NCI-H226 (cell line): Measurements from ENCODE around the gene TTF1.
"Not testable (repeated sequence)": the region's sequence is repeated elsewhere in the genome, so short reads cannot be mapped to it uniquely, and the experiment has no call there.

Experiments used
- DNase-seq: peaks from one replicate; pipeline ENCODE4 v3.0.0-alpha.2; 2015

TTF1 gene

DNA sequence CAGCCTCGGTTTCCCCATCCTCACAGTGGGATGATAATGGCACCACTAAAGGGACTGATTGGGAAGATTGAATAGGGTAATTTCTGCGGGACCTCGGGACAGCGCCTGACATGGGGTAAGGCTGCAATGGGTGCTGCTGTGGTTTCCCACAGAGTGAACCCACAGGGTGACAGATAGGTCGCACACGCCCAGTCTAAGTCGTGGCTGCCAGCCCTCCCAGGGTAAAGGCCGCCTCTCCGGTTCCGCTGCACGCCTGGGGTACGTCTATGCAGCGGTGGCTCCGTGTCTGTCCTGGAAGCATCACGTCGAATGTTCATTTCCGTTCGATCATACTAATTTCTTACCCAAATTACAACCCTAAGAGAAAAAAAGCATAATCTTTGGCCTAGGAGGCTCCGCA, 4.0 kb upstream of the TTF1 start:
- DNase-seq, result no peak

DNA sequence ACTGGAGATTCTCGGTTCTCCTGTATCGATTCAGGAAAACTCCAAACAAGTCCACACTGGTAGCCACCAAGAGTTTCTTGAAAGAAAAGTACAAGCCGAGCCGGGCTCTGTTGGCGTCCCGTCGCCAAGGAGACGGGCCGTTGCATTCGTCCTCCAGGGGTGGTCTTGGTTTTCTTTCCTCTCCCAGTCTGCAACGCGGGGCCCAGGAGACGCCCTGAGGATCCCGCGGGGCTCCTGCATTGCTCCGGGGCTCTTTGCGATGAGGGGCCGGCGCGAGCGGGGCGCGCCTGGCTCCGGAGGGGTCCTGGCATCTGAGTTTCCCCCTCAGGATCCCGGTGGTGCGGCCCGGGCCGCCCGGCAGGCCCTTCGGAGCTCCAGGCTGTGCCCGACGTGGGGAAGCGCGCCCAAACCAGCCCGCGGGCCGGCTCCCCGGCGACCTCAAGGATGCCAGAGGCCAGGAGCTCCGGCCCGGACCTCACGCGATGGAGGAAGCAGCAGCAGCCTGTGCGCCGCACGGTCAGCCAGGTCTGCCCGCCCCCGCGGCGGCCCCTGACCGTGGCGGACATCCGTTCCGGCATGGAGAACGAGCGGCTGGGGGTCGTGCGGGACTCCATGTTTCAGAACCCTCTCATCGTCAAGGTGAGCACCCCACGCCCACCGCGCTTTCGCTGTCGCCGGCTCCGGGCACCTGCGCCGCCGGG, 3.3 kb upstream of the TTF1 start, which contains the start of gene CFAP77:
TSS of gene CFAP77 (plus strand) at position 384 of the 701 bp plus-strand sequence. CDS start at position 445, 61 bp downstream.
- DNase-seq, result no peak

DNA sequence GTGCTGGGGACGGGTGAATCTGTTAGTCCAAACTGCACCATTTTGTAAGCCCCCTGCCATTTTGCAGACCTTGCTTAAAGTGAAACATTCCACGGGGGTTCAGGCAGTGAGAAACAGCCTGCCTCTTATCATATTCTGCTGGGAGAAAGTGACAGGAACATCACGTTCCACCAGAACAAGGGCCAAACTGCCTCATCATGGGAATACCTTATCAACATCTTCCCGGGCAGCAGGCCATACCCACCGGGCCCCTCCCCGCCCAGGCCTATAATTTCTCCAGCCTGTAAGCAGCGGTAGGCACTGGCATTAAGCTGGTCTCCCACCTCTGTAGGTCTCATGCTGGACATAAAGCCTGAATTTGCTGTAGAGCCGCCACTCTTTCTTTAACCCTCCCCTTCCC, 1.9 kb upstream of the TTF1 start:
- no peak for DNase-seq

DNA sequence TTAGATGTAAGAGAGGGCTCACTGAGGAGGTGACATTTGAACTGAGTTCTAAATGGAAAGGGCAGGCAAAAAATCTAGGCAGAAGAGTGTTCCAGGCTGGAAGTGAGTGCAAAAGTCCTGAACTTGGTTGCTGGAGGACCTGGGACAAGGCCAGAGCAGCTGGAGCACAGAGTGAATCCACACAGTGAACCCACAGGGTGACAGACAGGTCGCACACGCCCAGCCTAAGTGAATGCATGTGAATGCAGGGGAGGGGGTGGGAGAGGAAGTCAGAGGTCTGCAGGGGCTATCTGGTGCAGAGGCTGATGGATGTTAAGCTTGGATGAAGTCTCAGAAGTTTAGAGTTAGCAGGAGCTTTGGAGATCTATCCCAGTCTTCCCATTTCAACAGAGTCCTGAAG, 556 bp upstream of the TTF1 start:
- DNase-seq, result no peak

DNA sequence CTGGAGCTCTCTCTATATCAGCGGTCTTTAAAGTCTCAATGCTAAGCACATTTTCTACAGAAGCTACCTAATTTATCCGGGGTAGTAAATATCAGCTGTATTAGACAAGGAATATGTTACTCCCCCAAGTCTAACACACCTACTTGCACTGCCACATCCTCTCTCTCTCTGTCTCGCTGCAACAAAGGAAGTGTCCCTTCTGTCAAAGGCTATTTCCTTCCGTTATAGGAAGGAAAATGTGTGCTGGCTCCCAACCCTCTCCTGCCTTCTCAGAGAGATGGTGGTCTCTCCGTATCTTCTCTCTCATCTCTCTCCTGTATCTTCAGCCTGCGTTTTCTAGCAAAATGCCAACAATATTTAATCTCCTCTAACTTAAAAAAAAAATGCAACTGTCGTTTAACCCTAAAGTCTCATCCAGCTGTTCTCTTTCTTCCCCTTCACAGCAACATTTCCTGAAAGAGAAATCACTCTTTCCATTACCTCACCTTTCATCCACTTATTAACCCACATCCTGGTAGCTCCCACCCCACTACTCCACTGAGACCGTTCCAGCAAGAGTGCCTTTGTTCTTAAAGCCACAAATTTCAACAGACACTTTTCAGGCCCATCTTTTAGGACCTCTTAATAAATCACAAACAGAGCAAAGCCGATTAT, 2.3 kb downstream of the TTF1 start:
- no peak for DNase-seq

DNA sequence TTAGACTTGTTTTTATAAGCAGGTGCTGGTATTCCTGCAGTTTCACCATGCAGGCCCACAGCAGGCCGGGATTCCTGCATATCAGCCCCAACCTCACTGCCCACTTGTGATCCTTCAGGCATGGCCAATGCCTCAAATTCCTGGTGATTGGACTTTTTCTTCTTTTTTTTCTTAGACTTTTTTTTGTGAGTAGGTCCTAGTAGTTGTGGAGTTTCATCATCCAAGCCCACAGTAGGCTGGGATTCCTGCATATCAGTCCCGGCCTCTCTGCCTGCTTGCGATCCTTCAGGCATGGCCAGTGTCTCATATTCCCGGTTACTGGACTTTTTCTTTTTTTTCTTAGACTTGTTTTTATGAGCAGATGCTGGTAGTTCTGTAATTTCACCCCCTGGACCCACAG, 4.8 kb downstream of the TTF1 start:
- no peak for DNase-seq

DNA sequence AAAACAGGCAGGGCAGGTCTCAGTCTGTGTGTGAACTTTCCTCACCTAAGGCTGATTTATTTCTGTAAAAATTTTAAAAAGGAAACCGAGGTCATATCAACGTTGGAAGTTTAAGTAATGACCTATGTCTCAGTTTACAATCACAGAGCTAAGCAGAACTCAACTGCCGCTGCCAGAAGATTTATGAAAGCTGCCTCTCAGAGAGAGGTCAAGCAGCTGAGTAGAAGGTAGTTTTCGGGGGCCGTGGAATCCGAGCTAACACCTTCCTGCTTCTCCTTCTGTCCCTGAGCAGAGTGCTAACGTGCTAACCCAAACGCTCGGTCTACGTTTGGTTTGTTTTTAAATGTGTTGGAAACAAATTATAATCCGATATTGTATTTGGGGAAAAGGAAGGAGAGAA, 11.1 kb downstream of the TTF1 start:
- DNase-seq, result no peak

DNA sequence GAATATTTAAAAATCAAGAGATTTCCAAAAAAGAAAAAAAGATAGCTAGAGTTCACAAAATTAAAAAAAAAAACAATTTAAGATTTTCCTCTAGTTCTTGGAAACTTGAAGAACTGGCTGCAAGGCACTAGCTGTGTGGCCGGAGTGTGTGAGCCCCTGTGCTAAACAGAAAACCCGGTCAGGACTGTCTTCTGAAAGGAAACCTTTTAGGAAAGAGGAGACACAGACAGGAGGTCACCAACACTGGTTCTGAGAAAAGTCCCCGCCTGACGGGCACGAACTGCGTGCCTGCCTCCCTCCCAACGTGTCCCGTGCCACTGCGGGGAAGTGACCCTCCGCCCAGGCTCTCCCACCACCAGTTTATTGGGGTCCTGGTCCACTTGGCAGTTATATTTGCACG, 15.2 kb downstream of the TTF1 start:
- DNase-seq, result no peak

DNA sequence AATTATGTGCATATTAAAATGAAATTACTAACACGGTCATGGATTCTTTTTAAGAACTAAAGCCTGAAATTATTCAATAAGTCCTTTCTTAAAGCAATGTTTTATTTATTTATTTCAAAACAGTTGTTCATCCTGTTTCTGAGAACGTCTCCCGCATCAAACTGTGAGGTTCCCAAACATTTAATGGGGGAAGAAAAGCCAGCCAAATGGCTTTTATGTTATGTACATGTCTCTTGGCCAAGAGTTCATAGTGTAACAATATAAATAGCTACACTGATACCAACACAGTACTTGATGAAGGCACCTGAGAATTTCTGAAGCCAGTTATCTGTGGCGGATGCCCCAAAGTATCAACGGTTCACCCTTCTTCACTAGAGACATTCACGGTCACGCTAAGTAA, 15.7 kb downstream of the TTF1 start:
- DNase-seq, result no peak

DNA sequence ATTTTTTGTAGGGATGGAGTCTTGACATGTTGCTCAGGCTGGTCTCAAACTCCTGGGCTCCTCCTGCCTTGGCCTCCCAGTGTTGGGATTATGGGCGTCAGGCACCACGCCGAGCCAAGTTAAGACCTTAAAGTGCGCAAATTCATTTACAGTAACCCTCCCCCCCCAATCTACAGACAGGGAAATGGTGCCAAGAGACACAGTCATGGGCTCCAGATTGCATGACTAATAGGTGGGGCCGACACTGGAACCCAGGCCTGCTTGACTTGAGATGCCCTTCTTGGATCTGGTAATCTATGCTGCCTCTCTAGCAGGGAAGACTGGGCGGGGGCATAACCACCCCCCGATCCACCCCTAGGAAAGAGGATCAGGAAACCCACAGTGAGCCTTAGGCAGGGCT, 19.5 kb downstream of the TTF1 start:
- no peak for DNase-seq

DNA sequence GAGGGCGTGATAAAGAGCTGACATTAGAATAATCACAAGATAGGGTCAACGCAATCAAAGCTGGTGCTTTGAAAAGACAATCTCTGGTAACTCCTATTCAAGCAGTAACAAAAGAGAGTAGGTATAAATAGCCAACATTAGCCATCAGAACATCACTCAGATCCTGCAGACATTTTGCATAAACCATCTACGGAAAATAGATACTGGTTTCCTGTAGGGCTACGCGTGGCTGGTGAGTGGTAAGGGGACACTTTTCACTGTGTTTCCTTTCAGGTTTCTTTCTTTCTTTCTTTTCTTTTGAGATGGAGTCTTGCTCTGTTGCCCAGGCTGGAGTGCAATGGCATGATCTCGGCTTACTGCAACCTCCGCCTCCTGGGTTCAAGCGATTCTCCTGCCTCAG, 22.3 kb downstream of the TTF1 start:
- no peak for DNase-seq

DNA sequence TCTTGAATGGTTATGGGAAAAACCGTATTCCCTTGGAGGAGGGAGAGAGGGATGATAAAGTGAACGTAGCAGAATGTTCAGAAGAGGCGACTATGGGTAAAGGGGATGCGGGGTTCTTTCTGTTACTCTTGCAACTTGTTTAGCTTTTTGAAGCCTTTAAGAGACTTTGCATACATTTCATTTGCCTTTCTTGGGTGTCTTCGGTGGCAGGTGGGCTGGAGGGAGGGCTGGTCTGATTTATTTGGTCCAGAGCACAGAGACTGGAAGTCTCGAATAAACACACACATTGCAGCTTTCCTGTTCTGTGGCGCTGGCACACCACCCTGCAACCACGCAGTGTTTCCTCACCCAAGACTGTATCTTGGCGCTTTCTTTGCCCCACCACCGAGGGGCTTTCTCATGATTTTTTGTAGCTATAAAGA, 23.2 kb downstream of the TTF1 start:
- DNase-seq, result no peak

DNA sequence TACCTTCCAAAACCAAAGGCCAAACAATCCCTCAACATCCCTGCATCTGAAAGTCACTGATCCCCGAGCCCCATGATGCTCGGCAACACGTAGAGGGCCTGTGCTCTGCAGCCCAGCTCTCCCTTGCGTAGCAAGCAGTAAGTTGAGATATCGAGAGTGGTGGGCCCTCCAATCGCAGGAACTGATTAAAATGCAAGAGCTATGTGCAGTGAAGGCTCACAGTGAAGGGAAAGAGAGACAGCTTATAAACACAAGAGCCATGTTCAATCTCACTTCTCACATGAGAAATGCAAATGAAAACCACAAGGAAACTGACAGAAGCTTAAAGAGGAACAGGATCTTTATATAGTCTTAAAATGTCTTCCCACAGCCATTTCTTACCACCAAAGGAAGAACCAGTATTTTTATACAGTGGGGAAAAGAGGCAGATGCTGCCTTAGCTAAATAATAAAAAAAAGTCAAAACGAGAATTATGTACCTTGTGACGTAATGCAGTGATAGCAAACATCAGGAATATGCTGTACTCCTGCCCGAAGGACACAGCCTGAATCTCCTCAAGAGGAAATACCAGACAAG, 24.6 kb downstream of the TTF1 start:
- no peak for DNase-seq

DNA sequence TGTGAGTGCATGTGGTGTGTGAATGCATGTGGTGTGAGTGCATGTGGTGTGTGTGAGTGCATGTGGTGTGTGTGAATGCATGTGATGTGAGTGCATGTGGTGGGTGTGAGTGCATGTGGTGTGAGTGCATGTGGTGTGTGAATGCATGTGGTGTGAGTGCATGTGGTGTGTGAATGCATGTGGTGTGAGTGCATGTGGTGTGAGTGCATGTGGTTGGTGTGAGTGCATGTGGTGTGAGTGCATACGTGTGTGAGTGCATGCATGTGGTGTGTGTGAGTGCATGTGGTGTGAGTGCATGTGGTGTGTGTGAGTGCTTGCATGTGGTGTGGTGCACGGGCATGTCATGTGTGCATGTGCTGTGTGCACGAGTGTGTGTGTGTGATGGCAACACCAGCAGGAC, 28.2 kb downstream of the TTF1 start:
- DNase-seq, result not testable (repeated sequence)

DNA sequence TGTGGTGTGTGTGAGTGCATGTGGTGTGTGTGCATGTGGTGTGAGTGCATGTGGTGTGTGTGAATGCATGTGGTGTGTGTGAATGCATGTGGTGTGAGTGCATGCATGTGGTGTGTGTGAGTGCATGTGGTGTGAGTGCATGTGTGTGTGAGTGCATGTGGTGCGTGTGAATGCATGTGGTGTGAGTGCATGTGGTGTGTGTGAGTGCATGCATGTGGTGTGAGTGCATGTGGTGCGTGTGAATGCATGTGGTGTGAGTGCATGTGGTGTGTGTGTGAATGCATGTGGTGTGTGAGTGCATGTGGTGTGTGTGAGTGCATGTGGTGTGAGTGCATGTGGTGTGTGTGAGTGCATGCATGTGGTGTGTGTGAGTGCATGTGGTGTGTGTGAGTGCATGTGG, 28.9 kb downstream of the TTF1 start:
- DNase-seq, result not testable (repeated sequence)

DNA sequence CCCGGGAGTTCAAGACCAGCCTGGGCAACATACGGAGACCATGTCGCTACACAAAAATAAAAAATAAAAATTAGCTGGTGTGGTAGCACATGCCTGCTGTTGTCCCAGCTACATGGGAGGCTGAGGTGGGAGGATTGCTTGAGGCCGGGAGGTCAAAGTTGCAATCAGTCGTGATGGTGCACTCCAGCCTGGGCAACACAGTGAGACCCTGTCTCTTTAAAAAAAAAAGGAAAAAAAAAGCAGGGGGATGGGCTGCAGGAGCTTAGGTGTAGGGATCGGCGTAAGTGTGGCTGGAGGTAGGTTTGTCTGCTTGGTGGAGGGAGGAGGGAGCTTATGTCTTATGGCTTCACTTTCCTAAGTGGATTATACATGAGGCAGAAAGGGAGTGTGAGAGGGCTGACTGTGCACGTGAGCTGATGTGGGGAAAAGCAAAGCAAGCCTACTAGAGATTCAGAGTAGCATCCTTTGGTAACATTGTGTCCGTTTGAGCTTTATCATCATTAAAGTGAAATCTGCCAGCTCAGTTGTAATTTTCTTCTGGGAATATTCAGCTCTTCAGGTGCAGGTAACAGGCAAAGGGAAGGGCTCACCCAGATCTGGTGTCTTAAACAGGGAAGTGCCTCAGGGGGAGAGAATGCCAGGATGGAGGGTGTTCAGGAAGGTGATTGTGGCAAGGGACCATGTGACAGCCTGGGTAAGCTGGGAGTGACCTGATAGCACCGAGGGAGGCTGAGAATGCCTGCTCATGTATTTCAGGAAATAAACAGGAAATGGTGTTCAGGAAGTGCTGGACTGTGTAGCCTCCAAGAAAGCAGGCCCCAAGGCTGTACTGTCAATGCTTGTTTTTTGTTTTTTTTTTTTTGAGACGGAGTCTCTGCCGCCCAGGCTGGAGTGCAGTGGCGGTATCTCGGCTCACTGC, 34.2 kb downstream of the TTF1 start:
- no peak for DNase-seq

DNA sequence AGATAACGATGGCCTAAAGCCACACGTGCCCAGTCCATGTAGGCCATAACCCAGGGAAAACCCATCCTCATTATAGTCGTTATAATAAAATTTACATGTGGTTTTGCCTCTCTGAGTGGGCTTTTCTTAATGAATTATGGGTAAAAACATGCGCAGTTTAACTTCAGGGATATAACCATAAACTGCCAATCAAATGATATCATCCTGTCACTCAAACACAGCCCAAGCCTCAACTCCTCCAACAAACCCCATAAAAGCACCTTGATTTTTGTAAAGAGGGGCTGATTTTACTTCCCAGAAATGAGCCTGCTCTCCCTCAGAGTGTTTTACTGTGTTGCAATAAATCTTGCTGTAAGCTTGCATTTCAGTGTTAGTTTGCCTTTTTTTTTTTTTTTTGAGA, 36.0 kb downstream of the TTF1 start:
- DNase-seq, result no peak

DNA sequence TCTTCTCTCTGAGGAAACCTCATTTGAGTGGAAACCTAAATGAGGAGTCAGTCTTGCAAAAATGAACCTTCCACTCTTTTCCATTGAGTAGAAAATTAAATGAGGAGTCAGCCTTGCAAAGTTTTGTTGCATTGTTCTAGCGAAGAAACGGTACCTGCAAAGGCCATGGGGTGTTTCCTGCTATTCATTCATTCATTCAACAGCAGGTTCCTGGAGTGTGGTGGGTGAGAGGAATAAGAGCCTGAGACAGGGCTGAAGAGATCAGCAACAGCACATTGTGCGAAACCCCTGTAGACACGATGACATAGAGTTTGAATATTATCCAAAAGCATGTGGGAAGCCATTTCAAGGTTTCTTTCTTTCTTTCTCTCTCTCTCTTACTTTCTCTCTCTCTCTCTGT, 37.2 kb downstream of the TTF1 start:
- DNase-seq, result no peak

DNA sequence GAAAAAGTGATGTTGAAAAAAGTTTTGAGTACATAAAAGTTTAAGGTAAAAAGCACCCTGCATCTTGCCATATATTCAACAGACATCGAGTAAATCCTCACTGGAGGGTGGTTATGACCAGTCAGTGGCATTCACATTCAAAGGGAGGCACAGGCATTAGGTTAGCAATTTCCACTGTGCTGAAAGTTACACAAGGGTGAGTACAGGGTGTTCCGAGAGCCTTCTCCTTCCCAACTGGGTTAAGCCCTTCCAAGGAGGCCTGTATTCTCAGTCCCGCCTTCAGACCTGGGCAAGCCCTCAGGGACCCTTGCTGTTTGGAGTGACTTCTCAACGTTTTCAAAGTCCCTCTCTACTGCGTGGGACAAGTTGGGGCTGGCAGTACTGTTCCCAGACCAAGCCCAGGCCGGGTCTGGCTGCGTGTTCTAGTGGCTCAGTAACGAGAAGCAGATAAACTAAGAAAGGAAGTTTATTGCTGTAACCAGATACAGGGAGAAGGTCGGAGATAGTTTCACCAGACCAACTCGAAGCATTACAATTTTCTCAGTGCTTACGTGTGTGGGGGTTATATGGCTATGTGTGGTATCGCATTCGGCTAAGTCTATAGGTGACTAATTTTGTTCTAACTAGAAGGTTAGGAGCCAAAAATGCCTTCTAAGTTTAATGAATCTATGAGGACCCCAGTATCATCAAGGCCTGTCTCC, 38.9 kb downstream of the TTF1 start:
- no peak for DNase-seq

DNA sequence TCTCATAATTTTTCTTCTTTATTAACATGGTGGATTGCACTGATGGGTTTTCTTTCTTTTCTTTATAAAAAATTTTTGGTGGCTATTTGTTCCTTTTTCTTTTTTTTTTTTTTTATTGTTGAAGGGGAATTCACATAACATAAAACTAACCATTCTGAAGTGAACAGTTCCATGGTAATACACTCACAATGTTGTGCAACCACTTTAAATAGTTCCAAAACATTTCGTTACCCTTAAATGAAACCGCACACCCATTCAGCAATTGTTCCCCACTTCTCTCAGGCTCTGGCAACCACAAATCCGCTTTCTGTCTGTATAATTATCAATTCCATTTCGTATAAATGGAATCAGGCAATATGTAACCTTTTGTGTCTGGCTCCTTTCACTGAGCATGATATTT, 40.2 kb downstream of the TTF1 start:
- no peak for DNase-seq

DNA sequence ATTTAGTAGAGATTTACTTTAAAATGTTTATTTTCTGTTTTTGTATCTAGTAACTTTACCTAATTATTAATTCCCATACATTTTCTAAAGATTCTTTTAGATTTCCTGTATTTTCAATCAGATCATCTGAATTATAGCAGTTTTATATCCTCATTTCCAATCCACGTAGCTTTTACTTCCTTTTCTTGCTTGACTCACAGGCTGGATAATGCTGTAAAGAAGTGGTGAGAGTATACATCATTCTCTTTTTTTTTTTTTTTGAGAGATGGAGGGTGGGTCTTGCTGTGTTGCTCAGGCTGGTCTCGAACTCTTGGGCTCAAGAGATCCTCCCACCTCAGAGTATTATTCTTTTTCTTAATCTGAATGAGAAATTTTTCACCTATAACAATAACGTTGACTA, 40.7 kb downstream of the TTF1 start:
- no peak for DNase-seq

DNA sequence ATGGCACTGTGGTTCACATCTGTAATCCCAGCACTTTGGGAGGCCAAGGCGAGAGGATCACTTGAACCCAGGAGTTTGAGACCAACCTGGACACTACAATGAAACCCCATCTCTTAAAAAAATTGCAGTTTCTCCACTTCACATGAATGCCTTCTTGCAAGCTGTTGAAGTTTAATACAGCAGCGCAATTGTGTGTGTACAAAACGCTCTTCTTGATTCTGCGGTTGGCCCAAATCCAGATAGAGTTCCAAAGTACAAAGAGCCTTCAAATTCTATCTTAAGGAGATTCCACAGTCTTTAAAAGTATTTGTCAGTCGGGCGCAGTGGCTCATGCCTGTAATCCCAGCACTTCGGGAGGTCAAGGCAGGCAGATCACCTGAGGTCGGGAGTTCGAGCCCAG, 42.6 kb downstream of the TTF1 start:
- no peak for DNase-seq

DNA sequence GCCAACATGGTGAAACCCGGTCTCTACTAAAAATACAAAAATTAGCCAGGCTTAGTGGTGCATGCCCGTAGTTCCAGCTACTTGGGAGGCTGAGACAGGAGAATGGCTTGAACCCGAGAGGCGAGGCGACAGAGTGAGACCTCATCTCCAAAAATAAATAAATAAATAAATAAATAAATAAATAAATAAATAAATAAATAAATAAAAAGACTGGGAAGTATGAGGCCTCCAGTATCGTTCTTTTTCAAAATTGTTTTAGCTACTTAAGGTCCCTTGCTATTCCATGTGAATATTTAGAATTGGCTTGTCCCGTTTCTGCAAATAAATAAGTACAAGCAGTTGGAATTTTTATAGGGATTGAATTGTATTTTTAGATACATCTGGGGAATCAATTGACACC, 48.9 kb downstream of the TTF1 start:
- DNase-seq, result no peak
